GM19372 (cell line): ENCODE measurements around the gene ANKS4B.
"Not testable (repeated sequence)": the region's sequence is repeated elsewhere in the genome, so short reads cannot be mapped to it uniquely, and the experiment has no call there.

Experiments
- ATAC-seq: cut with Tn5 transposase; IDR thresholded peaks from one replicate; pipeline ENCODE4 v1.9.1; 2021; ENCODE audit warnings: mild to moderate bottlenecking, low read depth, moderate library complexity; ENCODE audit not compliant: unreplicated experiment

The ANKS4B gene, protein sequence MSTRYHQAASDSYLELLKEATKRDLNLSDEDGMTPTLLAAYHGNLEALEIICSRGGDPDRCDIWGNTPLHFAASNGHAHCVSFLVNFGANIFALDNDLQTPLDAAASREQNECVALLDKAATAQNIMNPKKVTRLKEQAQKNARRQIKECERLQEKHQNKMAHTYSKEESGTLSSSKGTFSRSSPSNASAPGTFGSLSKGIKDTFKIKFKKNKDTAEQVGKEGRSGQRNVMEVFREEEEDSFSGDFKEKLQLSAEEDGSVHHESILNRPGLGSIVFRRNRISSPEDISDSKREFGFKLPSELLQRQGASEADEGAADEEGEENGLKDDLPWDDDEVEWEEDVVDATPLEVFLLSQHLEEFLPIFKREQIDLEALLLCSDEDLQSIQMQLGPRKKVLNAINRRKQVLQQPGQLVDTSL

DNA sequence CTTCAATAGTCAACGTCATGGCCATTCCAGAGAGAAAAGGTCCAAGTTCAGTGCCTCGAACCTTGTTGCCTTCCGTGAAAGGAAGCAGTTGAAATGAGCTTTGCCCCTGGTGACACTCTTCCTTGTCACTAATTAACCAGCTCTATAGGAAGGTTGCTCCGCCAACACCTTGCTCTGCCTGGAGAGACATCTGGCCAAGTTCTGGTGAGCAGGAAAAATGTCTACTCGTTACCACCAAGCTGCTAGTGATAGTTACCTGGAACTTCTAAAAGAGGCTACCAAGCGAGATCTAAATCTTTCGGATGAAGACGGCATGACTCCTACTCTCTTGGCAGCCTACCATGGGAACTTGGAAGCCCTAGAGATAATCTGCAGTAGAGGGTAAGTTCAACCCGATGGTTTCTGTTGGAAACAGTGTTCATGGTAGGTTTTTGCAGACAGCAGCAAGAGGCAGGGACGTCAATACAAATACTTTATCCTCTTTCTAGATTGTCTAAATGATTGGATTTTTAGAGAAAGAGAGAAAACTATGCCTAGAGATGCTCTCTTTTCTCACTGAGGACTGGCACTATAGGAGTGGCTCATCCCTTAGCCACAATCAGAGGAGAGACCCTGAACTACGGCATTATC, at the start of gene ANKS4B:
TSS of gene ANKS4B (plus strand) at position 179 of the 630 bp plus-strand sequence. CDS start at position 218, 39 bp downstream.
- no peak for ATAC-seq

GRCh38 chr16:21183995-21184394, 49.5 kb upstream of the ANKS4B start:
- ATAC-seq, result no peak

- no peak for ATAC-seq
Observed at GRCh38 chr16:21184834-21185233, 48.7 kb upstream of the ANKS4B start.

DNA sequence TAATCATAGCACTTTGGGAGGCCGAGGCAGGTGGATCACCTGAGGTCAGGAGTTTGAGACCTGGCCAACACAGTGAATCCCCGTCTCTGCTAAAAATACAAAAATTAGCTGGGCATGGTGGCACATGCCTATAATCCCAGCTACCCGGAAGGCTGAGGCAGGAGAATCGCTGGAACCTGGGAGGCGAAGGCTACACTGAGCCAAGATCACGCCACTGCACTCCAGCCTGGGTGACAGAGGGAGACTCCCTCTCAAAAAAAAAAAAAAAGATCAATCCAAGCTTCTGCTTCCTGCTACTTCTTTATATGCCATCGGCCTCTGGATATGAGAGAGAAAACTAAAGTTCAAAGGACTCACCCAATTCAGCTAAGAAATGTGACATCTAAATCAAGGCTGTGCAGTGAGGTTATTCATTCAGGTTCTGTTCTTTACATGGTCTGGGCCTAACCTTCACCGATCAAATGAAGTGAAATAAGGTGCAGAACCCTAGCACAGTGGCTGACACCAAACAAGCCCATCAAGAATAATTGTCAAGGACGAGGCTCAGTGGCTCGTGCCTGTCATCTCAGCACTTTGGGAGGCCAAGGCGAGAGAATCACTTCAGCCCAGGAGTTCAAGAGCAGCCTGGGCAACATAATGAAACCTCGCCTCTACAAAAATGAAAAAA, 47.7 kb upstream of the ANKS4B start:
- ATAC-seq, result no peak

- no peak for ATAC-seq
Observed at GRCh38 chr16:21186326-21186691, 47.2 kb upstream of the ANKS4B start.

DNA sequence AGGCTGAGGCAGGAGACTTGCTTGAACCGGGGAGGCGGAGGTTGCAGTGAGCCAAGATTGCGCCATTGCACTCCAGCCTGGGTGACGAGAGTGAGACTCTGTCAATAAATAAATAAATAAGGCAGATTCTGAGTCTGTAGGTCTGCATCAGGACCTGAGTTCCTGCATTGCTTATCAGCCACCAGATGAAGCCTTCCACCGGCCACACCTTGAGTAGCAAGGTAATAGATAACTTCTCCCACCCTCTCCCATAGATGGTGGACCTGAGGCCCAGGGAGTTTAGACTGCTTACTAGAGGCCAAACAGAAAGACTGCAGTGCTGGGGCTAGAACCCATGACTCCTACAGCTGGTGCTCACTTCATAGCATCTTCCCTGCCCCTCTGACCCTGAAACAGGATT, 44.2 kb upstream of the ANKS4B start:
- no peak for ATAC-seq

- ATAC-seq, result no peak
Observed at GRCh38 chr16:21190013-21190412, 43.5 kb upstream of the ANKS4B start.

DNA sequence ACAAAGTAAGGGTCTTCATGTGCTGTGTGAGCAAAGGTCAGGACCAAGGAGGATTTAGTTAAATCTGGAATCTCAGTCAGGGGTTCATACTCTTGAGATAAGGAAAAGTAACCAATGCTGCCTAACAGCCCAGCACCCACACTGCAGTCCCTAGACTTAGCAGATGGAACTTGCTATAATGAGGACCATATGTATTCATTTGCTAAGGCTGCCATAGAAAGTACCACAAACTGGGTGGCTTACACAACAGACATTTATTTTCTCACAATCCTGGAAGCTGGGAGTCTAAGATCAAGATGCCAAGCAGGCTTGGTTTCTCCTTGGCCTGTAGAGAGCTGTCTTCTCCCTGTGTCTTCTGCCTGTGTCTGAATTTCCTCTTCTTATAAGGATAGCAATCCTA, 42.9 kb upstream of the ANKS4B start:
- ATAC-seq, result no peak

DNA sequence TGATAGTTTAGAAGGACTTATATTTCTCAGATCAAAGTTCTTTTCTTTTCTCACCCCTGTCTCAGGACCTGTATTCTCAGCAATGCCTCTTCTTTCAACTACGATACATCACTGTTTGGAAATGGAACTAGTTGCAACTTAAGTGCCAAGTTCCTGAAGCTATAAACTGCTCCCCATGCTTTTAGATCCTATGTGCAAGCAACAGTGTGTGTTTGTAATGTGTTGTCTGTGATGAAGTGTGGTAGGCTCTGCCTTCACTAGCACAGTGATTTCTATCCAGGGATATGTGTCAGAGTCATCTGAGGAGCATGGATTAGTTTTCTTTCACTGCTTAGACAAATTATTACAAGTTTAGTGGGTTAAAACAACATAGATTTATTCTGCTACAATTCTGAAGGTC, 40.5 kb upstream of the ANKS4B start:
- no peak for ATAC-seq

GRCh38 chr16:21194771-21195301, 38.7 kb upstream of the ANKS4B start:
- ATAC-seq, result no peak

DNA sequence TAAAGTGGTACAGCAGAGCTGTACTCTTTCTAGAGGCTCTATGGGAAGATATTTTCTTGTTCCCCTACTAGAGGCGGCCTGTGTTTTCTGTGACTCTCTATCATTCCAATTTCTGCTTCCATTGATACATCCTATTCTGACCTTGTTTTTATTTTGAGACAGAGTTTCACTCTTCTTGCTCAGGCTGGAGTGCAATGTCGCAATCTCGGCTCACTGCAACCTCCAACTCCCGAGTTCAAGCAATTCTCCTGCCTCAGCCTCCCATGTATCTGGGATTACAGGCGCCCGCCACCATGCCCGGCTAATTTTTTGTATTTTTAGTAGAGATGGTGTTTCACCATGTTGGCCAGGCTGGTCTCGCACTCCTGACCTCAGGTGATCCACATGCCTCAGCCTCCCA, 38.2 kb upstream of the ANKS4B start:
- not testable (repeated sequence) for ATAC-seq

DNA sequence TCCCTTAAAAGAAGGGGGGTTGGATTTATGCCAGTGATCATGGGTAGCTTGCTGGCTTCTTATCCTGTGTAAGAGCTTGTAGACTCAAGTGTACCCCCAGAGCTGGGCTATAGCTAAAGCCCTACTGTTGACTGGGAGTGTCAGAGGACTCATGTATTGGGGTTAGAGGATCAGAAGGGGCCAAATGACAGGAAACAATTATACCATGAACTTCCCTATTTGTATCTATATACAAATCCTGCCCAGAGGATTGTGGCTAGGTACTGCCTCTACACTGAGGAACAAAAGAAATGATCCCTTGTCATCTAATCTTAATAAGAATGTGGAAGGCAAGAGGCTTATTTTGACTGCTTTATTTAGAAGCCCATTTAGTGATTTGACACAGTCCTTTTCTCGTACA, 36.4 kb upstream of the ANKS4B start:
- no peak for ATAC-seq

GRCh38 chr16:21197621-21198020, 35.9 kb upstream of the ANKS4B start:
- no peak for ATAC-seq

DNA sequence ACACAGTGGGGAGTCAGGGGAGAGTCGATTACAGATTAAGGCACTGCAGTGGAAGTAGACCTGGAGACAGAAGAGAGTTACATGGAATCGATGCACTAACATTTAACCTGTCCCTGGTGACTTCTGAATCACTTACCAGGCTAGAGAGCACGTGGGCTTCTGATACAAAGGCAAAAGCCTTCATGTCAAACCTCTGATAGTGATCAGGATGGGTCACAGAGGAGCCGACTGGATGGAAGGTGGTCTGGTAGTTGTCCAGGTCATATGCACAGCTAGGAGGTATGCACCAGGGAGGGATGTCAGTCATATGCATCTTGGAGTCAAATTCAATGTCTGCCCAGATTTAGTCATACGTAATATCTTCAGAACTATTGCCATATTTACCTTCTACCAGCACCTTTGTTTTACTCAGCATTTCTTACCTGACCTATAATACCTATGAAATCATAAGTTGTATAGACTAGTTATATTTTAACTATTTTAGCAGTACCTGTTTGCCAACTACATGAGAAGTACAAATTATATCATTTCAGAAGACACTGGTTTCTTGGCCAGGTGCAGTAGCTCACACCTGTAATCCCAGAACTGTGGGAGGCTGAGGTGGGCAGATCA, 33.8 kb upstream of the ANKS4B start:
- no peak for ATAC-seq

DNA sequence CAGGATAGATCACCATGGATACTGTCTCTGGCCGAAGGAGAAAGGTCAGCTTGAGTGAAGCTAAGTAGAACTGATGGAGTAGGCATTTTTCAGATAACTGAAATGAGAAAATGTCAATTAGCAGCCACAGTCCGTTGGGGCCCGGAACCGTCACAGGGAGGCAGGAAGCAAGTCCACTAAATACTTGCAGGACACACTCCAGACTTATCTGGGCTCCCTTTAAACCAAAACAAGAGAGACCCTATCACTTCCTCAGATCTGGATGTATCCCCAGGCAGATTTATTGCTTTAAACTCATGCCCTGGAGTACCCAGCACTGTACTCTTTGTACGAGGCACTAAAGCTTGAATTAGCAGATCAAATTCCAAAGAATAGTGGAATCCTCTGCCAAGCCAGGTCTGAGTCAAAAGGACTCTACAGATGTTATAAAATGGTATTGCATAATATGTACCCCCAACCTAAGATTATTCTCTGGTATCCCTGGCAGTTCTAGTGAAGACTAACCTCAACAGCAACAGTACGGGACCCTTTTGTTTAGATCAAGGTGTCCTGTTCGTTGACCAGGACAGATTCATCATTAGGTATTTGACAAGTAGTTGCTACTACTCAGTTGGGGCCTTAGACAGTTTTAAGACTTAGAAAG, 30.2 kb upstream of the ANKS4B start:
- no peak for ATAC-seq

DNA sequence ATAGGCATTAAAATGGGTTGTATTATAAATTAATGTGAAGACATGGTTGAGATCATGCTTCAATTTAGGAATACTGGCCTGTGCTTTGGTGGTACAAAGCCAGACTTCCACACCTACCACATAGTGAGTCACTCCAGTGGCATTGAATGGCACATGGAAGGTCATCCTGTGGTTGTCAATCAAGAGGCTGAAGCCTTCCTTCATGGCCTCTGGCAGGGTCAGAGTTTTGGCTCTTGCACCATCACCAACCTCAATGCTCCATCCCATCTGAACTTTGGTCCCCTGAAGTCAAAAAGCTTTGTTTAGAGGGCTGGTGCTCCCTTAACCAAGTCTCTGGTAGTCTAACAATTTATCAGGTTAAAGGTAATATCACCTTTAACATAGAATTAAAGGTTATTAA, 28.2 kb upstream of the ANKS4B start:
- no peak for ATAC-seq

DNA sequence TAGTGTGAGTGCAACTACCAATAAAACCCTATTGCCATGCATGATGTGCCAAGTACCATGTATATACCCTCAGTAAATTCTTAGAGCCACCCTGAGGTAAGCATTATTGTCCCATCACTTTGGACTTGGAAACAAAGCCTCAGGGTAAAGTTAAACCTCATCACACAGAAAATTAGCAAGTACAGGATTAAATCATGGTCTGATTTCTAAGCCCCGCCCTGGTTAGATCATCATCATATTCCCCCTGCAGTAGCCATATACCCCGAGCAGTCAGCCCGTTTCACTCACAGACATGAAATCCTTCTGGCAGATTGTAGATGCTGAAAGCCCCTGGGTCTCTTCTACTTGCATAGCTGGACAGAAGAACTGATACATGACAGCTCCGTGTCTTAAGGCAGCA, 26.9 kb upstream of the ANKS4B start:
- no peak for ATAC-seq

- no peak for ATAC-seq
Observed at GRCh38 chr16:21208446-21209230, 24.9 kb upstream of the ANKS4B start.

DNA sequence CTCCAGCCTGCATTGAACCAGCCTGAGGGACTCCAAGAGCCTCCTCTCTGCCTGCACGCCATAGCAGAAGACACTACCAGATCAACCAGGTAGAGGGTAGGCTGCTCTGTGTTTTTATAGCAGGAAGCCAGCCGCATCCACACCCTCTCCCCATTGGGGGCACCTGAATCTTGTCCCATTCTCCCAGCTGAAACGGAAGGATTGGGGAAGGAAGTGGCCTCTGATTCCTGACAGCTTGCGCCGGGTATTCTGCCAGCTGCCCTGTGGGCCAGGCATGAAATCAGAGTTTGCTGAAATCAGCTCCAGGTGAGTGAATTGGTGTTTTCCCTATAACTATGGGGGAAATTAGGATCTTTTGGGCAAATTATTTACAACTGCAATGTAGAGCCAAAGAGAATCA, 22.0 kb upstream of the ANKS4B start, which contains the start of gene ZP2:
TSS of gene ZP2 (minus strand) at position 89 of the 400 bp plus-strand sequence. CDS start at position 62, 27 bp downstream.
- no peak for ATAC-seq

DNA sequence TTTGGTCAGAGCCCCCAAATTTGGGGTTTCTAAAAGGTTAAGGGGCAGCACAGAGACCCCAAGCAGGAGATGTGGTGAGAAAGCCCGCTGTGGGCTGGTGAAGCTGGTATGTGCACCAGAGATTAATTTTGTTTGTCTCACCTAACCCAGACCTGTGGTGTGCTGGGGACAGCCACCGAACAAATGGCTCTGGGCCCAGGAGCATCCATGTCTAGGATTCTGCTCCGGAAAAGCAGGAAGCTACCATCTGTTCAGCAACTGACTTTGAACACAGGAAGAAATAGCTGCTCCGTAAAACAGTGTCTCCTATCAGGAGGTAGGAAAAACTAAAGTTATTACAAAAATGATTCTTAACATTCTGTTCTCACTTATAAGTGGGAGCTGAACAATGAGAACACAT, 19.4 kb upstream of the ANKS4B start:
- ATAC-seq, result no peak
